Stomach smooth muscle (tissue), 2 donors: ENCODE data around the gene FFAR1.

ENCODE experiments used
- H3K27ac ChIP-seq: one replicate; pipeline ENCODE4 v1.7.0; 2013; ENCODE audit warnings: mild to moderate bottlenecking, low read length, inconsistent platforms
- H3K27me3 ChIP-seq, 2 donors: one replicate each; pipeline ENCODE4 v1.7.0; 2013; ENCODE audit warnings: low read length in 2 of 2; ENCODE audit not compliant: insufficient read depth in 2 of 2, control insufficient read depth in 1 of 2
- H3K36me3 ChIP-seq, 2 donors: one replicate each; pipeline ENCODE4 v1.7.0; 2013; ENCODE audit warnings: low read length in 2 of 2; ENCODE audit not compliant: control insufficient read depth in 2 of 2, insufficient read depth in 2 of 2
- H3K4me1 ChIP-seq: one replicate; pipeline ENCODE4 v1.7.0; 2013; ENCODE audit warnings: low read length; ENCODE audit not compliant: control insufficient read depth, insufficient read depth
- H3K4me3 ChIP-seq, 2 donors: one replicate each; pipeline ENCODE4 v1.7.0; 2013; ENCODE audit warnings: low read length in 2 of 2
- H3K9ac ChIP-seq, 2 donors: one replicate each; pipeline ENCODE4 v1.7.0; 2013; ENCODE audit warnings: low read length in 2 of 2, mild to moderate bottlenecking in 1 of 2
- H3K9me3 ChIP-seq, 2 donors: one replicate each; pipeline ENCODE4 v1.7.0; 2013; ENCODE audit warnings: low read length in 2 of 2; ENCODE audit not compliant: control insufficient read depth in 2 of 2
- donor health status: healthy.
- donor health status: Pancreatic carcinoma.

Gene FFAR1

GRCh38 chr19:35306473-35307246, 41.0 kb upstream of the FFAR1 start:
- H3K27ac ChIP-seq = no peak overlapping the region
- H3K36me3 ChIP-seq = no peaks in the 10 kb centered on the region
- no peaks in the 10 kb centered on the region for H3K9me3 ChIP-seq
- no peak overlapping the region for H3K4me3 ChIP-seq
- peaks cover 2 to 18% of the 10 kb centered on the region in 2 donors for H3K27me3 ChIP-seq
- no peaks in the 10 kb centered on the region for H3K4me1 ChIP-seq
- H3K9ac ChIP-seq = no peak overlapping the region

- Histone ChIP-seq H3K9ac (no peak overlapping the region), H3K36me3 (no peaks in the 10 kb centered on the region), H3K27ac (no peak overlapping the region), H3K4me3 (no peak overlapping the region), H3K4me1 (no peaks in the 10 kb centered on the region), H3K9me3 (no peaks in the 10 kb centered on the region), H3K27me3 (peaks cover 3 to 14% of the 10 kb centered on the region in 2 donors)
Observed at GRCh38 chr19:35307931-35308330, 39.8 kb upstream of the FFAR1 start.

GRCh38 chr19:35308910-35309309, 38.8 kb upstream of the FFAR1 start:
- Histone ChIP-seq H3K9me3 (no peaks in the 10 kb centered on the region), H3K27me3 (peaks cover 3 to 12% of the 10 kb centered on the region in 2 donors), H3K4me1 (no peaks in the 10 kb centered on the region), H3K4me3 (no peak overlapping the region), H3K9ac (no peak overlapping the region), H3K27ac (no peak overlapping the region), H3K36me3 (no peaks in the 10 kb centered on the region)

- Histone ChIP-seq H3K4me1 (no peaks in the 10 kb centered on the region), H3K36me3 (no peaks in the 10 kb centered on the region), H3K27me3 (peaks cover 3 to 9% of the 10 kb centered on the region in 2 donors), H3K4me3 (no peak overlapping the region), H3K27ac (no peak overlapping the region), H3K9ac (no peak overlapping the region), H3K9me3 (no peaks in the 10 kb centered on the region)
Observed at GRCh38 chr19:35309481-35310279, 38.0 kb upstream of the FFAR1 start.

- no peaks in the 10 kb centered on the region for H3K4me1 ChIP-seq
- H3K27me3 ChIP-seq = peaks cover 3 to 6% of the 10 kb centered on the region in 2 donors
- no peak overlapping the region for H3K4me3 ChIP-seq
- no peak overlapping the region for H3K9ac ChIP-seq
- no peak overlapping the region for H3K27ac ChIP-seq
- no peaks in the 10 kb centered on the region for H3K36me3 ChIP-seq
- H3K9me3 ChIP-seq = no peaks in the 10 kb centered on the region
Observed at GRCh38 chr19:35310331-35310730, 37.4 kb upstream of the FFAR1 start.

GRCh38 chr19:35310811-35311465, 36.8 kb upstream of the FFAR1 start:
- peaks cover 3 to 6% of the 10 kb centered on the region in 2 donors for H3K27me3 ChIP-seq
- H3K9me3 ChIP-seq = no peaks in the 10 kb centered on the region
- no peaks in the 10 kb centered on the region for H3K36me3 ChIP-seq
- no peaks in the 10 kb centered on the region for H3K4me1 ChIP-seq
- H3K27ac ChIP-seq = no peak overlapping the region
- H3K4me3 ChIP-seq = no peak overlapping the region
- no peak overlapping the region for H3K9ac ChIP-seq

- Histone ChIP-seq H3K27ac (no peak overlapping the region), H3K9me3 (no peaks in the 10 kb centered on the region), H3K4me1 (no peaks in the 10 kb centered on the region), H3K27me3 (peaks cover 3 to 9% of the 10 kb centered on the region in 2 donors), H3K9ac (no peak overlapping the region), H3K4me3 (no peak overlapping the region), H3K36me3 (no peaks in the 10 kb centered on the region)
Observed at GRCh38 chr19:35311901-35312665, 35.6 kb upstream of the FFAR1 start.

- no peak overlapping the region for H3K27ac ChIP-seq
Observed at GRCh38 chr19:35313587-35313986, 34.1 kb upstream of the FFAR1 start.

GRCh38 chr19:35314031-35314430, 33.7 kb upstream of the FFAR1 start:
- no peak overlapping the region for H3K4me3 ChIP-seq
- H3K36me3 ChIP-seq = no peaks in the 10 kb centered on the region
- no peaks in the 10 kb centered on the region for H3K4me1 ChIP-seq
- H3K27ac ChIP-seq = no peak overlapping the region
- H3K9ac ChIP-seq = no peak overlapping the region
- peaks cover 3 to 6% of the 10 kb centered on the region in 2 donors for H3K27me3 ChIP-seq
- no peaks in the 10 kb centered on the region for H3K9me3 ChIP-seq

More at GRCh38 chr19:35313587-35313986, 34.1 kb upstream of the FFAR1 start:
- no peaks in the 10 kb centered on the region for H3K4me1 ChIP-seq
- H3K9me3 ChIP-seq = no peaks in the 10 kb centered on the region
- no peak overlapping the region for H3K9ac ChIP-seq
- H3K4me3 ChIP-seq = no peak overlapping the region
- H3K27me3 ChIP-seq = peaks cover 3 to 6% of the 10 kb centered on the region in 2 donors
- H3K36me3 ChIP-seq = no peaks in the 10 kb centered on the region

- H3K27me3 ChIP-seq = peaks cover 3% of the 10 kb centered on the region in 2 donors
- no peak overlapping the region for H3K27ac ChIP-seq
- no peaks in the 10 kb centered on the region for H3K4me1 ChIP-seq
- no peaks in the 10 kb centered on the region for H3K9me3 ChIP-seq
- no peaks in the 10 kb centered on the region for H3K36me3 ChIP-seq
- H3K9ac ChIP-seq = no peak overlapping the region
- H3K4me3 ChIP-seq = no peak overlapping the region
Observed at GRCh38 chr19:35314858-35315470, 32.7 kb upstream of the FFAR1 start.
